ENCODE data around the gene NR4A3. TPM values are rescaled to one million over a fixed set of nuclear protein-coding genes. Genes with fewer than 3 reads are reported as not detected.

Gene NR4A3
- total RNA-seq, 1 experiment from 2014 or later, result 0.24 TPM

GRCh38 chr9:99876190-99876589 is 54.5 kb downstream of the NR4A3 start:
- no peaks in the 10 kb centered on the region for H4K20me1 ChIP-seq (ENCODE audit: control insufficient read depth, insufficient read depth, insufficient read length)
- no CpG with 5 or more reads among the region's 2 CpGs for WGBS (ENCODE audit: extremely low coverage, insufficient read length, low lambda C conversion rate)
- H3K36me3 Mint-ChIP-seq (ENCODE audit: insufficient read depth in 1 of 3, low read depth in 3 of 3), result no peaks in the 10 kb centered on the region
- no peaks in the 10 kb centered on the region for H3K79me2 ChIP-seq (ENCODE audit: insufficient read depth, low read length)
- H4K5ac ChIP-seq (ENCODE audit: insufficient read length, low read depth, low read length), result no peak overlapping the region
- H3K23ac ChIP-seq (ENCODE audit: insufficient read length, low read depth, low read length), result no peak overlapping the region
- no peak overlapping the region for H2BK20ac ChIP-seq (ENCODE audit: low read depth, low read length, poor library complexity, severe bottlenecking)
- no peaks in the 10 kb centered on the region for H3K23me2 ChIP-seq (ENCODE audit: insufficient read length, low read depth, low read length, poor library complexity, severe bottlenecking)
- H3T11ph ChIP-seq (ENCODE audit: low read length), result no peak overlapping the region
- no peak overlapping the region for H3K4me3 Mint-ChIP-seq
- H2BK15ac ChIP-seq (ENCODE audit: low read depth, low read length), result no peak overlapping the region
- H2AFZ ChIP-seq (ENCODE audit: low read length), result no peak overlapping the region
- no peak overlapping the region for H3K18ac ChIP-seq (ENCODE audit: insufficient read length, low read depth, low read length)
- no peaks in the 10 kb centered on the region for H3K4me1 Mint-ChIP-seq
- H3K27ac Mint-ChIP-seq, result no peak overlapping the region
- no peak overlapping the region for H4K8ac ChIP-seq (replicated peaks; ENCODE audit: insufficient read length, low read depth, low read length)
- H3K27ac ChIP-seq (ENCODE audit: insufficient read length, low read depth, low read length), result no peak overlapping the region
- no peaks in the 10 kb centered on the region for H3K27me3 Mint-ChIP-seq (ENCODE audit: low read depth)
- no peak overlapping the region for H3K9ac ChIP-seq (ENCODE audit: extremely low read depth, insufficient read length, low read length)
- no peak overlapping the region for H4K91ac ChIP-seq (ENCODE audit: insufficient read length, low read depth, low read length)
- no peaks in the 10 kb centered on the region for H3K4me1 ChIP-seq (ENCODE audit: insufficient read depth, low read length)
- TF ChIP-seq, protein P1, sequence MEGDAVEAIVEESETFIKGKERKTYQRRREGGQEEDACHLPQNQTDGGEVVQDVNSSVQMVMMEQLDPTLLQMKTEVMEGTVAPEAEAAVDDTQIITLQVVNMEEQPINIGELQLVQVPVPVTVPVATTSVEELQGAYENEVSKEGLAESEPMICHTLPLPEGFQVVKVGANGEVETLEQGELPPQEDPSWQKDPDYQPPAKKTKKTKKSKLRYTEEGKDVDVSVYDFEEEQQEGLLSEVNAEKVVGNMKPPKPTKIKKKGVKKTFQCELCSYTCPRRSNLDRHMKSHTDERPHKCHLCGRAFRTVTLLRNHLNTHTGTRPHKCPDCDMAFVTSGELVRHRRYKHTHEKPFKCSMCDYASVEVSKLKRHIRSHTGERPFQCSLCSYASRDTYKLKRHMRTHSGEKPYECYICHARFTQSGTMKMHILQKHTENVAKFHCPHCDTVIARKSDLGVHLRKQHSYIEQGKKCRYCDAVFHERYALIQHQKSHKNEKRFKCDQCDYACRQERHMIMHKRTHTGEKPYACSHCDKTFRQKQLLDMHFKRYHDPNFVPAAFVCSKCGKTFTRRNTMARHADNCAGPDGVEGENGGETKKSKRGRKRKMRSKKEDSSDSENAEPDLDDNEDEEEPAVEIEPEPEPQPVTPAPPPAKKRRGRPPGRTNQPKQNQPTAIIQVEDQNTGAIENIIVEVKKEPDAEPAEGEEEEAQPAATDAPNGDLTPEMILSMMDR (conservative IDR thresholded peaks at IDR 0.05), result no peak
- H3K4me2 ChIP-seq (ENCODE audit: insufficient read depth, insufficient read length, low read length), result no peak overlapping the region
- peaks cover 0 to 1% of the 10 kb centered on the region in 2 experiments; a peak in 2 of 5 replicates for H3K9me3 Mint-ChIP-seq
- H3K27me3 ChIP-seq (ENCODE audit: insufficient read depth, low read length), result no peaks in the 10 kb centered on the region
- no peaks in the 10 kb centered on the region for H3K9me3 ChIP-seq (ENCODE audit: control insufficient read depth, low read depth, low read length)
- no peak overlapping the region for H3K14ac ChIP-seq (ENCODE audit: insufficient read depth, low read length)
- H2AK5ac ChIP-seq (ENCODE audit: insufficient read length, low read length), result no peak overlapping the region
- H3K56ac ChIP-seq (ENCODE audit: insufficient read length, low read depth, low read length), result no peak overlapping the region
- DNase-seq, result no peak
- no peak overlapping the region for H2BK5ac ChIP-seq (ENCODE audit: insufficient read length, low read length)
- H3K79me1 ChIP-seq (ENCODE audit: insufficient read depth, low read depth, low read length, poor library complexity, severe bottlenecking), result no peaks in the 10 kb centered on the region
- H2BK120ac ChIP-seq (ENCODE audit: low read depth, low read length, poor library complexity, severe bottlenecking), result no peak overlapping the region
- no peak overlapping the region for H2BK12ac ChIP-seq (ENCODE audit: insufficient read length, low read depth, low read length)
- H3K4ac ChIP-seq (ENCODE audit: low read depth, low read length), result no peak overlapping the region

Data from H9 (cell line).